ENCODE data around the gene NLRP5. TPM values are rescaled to one million over a fixed set of nuclear protein-coding genes. Genes with fewer than 3 reads are reported as not detected.

The NLRP5 gene
- total and polyA plus RNA-seq, 12 donors: not detected

GRCh38 chr19:56092685-56093631 lies 106.4 kb downstream of the NLRP5 start:
- no peak for ATAC-seq
- 98 to 100% methylated on average over 32 of the region's 32 CpGs for WGBS, 2 donors
- no peaks in the 10 kb centered on the region for H3K9me3 ChIP-seq
- peaks cover 0 to 71% (median 4%) of the 10 kb centered on the region in 9 donors for H3K36me3 ChIP-seq
- peaks cover 7 to 52% (median 30%) of the 10 kb centered on the region in 9 donors for H3K4me1 ChIP-seq
- peak overlapping the region in 1 of 10 donors; percentile 53 for H3K27ac ChIP-seq
- DNase-seq: no peak
- intact Hi-C loops (cut with DNase I): loop anchor here in 1 of 10 donors (5.0 kb wide), 1 partner anchor 69 kb away; no protein-coding TSS in a partner anchor
- TF ChIP-seq, protein P1, sequence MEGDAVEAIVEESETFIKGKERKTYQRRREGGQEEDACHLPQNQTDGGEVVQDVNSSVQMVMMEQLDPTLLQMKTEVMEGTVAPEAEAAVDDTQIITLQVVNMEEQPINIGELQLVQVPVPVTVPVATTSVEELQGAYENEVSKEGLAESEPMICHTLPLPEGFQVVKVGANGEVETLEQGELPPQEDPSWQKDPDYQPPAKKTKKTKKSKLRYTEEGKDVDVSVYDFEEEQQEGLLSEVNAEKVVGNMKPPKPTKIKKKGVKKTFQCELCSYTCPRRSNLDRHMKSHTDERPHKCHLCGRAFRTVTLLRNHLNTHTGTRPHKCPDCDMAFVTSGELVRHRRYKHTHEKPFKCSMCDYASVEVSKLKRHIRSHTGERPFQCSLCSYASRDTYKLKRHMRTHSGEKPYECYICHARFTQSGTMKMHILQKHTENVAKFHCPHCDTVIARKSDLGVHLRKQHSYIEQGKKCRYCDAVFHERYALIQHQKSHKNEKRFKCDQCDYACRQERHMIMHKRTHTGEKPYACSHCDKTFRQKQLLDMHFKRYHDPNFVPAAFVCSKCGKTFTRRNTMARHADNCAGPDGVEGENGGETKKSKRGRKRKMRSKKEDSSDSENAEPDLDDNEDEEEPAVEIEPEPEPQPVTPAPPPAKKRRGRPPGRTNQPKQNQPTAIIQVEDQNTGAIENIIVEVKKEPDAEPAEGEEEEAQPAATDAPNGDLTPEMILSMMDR (IDR thresholded peaks at IDR 0.05): no peak
- H3K4me3 ChIP-seq: no peak overlapping the region
- H3K27me3 ChIP-seq: no peaks in the 10 kb centered on the region

DNA sequence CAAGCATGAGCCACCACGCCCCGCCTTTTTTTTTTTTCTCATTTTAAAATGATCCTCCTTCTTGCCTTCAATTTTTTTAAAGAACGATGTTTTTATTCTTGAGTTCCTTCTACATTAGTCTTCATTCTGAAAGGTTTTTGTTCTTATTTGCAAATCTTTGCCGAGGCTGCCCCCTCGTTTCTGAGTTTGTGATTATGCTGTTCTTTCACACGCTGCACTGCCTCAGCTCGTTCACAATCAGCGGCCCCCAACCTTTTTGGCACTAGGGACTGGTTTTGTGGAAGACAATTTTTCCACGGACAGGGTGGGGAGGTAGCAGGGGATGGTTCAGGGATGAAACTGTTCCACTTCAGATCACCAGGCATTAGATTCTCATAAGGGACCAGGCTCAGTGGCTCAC lies 107.9 kb downstream of the NLRP5 start:
- no peaks in the 10 kb centered on the region for H3K9me3 ChIP-seq
- intact Hi-C loops (cut with DNase I): loop anchor here in 1 of 10 donors (5.0 kb wide), 1 partner anchor 68 kb away; no protein-coding TSS in a partner anchor
- peaks cover 0 to 69% (median 0%) of the 10 kb centered on the region in 9 donors for H3K36me3 ChIP-seq
- DNase-seq (no peak), ATAC-seq (no peak)
- no peaks in the 10 kb centered on the region for H3K27me3 ChIP-seq
- no peak overlapping the region for H3K4me3 ChIP-seq
- H3K27ac ChIP-seq: no peak overlapping the region
- H3K4me1 ChIP-seq: peaks cover 7 to 46% (median 30%) of the 10 kb centered on the region in 9 donors
- 78 to 82% methylated on average over 9 of the region's 9 CpGs for WGBS, 2 donors
- TF ChIP-seq, protein P1 (IDR thresholded peaks at IDR 0.05): no peak

DNA sequence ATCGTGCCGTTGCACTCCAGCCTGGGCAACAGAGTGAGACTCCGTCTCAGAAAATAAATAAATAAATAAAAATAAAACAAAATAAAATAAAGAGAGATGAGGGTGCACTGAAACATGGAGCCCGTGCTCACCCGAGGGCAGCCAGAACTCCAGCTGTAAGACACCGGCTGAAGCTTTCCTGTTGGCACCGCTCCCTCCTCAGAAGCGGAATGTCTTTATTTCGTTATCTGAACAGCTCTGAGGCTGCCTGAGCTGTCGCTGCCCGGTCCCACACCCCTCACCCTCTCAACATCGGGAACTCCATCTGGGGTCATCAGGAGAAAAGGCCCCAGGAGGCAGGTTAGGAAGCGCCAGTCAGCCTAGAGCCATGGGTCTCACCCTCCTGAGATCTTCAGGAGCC lies 110.1 kb downstream of the NLRP5 start:
- no peaks in the 10 kb centered on the region for H3K9me3 ChIP-seq
- TF ChIP-seq, protein P1 (IDR thresholded peaks at IDR 0.05): no peak
- H3K4me1 ChIP-seq: peaks cover 0 to 24% (median 10%) of the 10 kb centered on the region in 9 donors
- no peak overlapping the region for H3K27ac ChIP-seq
- intact Hi-C loops (cut with DNase I): no loop called here
- WGBS, 2 donors: 51 to 53% methylated on average over 13 of the region's 13 CpGs
- DNase-seq (peak in 1 of 2 donors; percentile 17), ATAC-seq (peak in 5 of 8 donors; percentile 7 to 40 (median 30))
- H3K4me3 ChIP-seq: no peak overlapping the region
- H3K36me3 ChIP-seq: peaks cover 0 to 67% (median 9%) of the 10 kb centered on the region in 9 donors
- no peaks in the 10 kb centered on the region for H3K27me3 ChIP-seq

GRCh38 chr19:56097306-56097705 lies 110.7 kb downstream of the NLRP5 start:
- Histone ChIP-seq H3K4me1 (peaks cover 0 to 18% (median 10%) of the 10 kb centered on the region in 9 donors), H3K36me3 (peaks cover 0 to 73% (median 9%) of the 10 kb centered on the region in 9 donors), H3K9me3 (no peaks in the 10 kb centered on the region), H3K27me3 (no peaks in the 10 kb centered on the region), H3K27ac (no peak overlapping the region), H3K4me3 (no peak overlapping the region)
- DNase-seq: peak in 1 of 2 donors; percentile 35
- 69 to 72% methylated on average over 23 of the region's 23 CpGs for WGBS, 2 donors
- intact Hi-C loops (cut with DNase I): no loop called here
- TF ChIP-seq, protein P1 (IDR thresholded peaks at IDR 0.05): no peak
- peak in 5 of 8 donors; percentile 29 to 63 (median 35) for ATAC-seq

Measured in heart right ventricle (tissue), 16 donors.